Fibroblast of mammary gland (primary cell): Measurements from ENCODE around the gene COX10.

ENCODE experiments used
- DNase-seq: peaks from one replicate; pipeline ENCODE4 v3.0.0-alpha.2; 2010; ENCODE audit warnings: low read depth
- H3K4me3 ChIP-seq: 2 replicates; pipeline ENCODE4 v1.5.1; 2011; ENCODE audit warnings: low read depth, mild to moderate bottlenecking, low read length, moderate library complexity; ENCODE audit not compliant: control insufficient read depth
- TF ChIP-seq, protein P1 (sequence below): conservative IDR thresholded peaks from 2 replicates; pipeline ENCODE4 v1.5.1; 2011; ENCODE audit warnings: low read depth, low read length, inconsistent platforms; ENCODE audit not compliant: control insufficient read depth, insufficient read depth

The COX10 gene

DNA sequence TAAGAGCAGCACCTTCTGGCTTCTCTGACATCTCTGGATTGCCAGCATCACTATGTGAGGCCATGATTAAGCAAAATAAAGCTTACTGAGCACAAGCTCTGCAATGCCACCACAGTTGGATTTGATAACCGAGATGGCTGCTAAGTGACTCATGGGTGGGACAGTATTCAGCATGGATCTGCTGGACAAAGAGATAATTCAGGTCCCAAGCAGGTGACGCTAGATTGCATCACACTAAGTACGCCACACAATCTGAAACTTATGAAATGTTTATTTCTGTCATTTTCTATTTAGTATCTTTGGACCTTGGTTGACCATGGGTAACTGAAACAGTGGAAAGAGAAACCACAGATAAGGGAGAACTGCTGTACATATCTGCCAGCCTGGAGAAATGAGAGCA lies 139.9 kb downstream of the COX10 start:
- TF ChIP-seq, protein P1, sequence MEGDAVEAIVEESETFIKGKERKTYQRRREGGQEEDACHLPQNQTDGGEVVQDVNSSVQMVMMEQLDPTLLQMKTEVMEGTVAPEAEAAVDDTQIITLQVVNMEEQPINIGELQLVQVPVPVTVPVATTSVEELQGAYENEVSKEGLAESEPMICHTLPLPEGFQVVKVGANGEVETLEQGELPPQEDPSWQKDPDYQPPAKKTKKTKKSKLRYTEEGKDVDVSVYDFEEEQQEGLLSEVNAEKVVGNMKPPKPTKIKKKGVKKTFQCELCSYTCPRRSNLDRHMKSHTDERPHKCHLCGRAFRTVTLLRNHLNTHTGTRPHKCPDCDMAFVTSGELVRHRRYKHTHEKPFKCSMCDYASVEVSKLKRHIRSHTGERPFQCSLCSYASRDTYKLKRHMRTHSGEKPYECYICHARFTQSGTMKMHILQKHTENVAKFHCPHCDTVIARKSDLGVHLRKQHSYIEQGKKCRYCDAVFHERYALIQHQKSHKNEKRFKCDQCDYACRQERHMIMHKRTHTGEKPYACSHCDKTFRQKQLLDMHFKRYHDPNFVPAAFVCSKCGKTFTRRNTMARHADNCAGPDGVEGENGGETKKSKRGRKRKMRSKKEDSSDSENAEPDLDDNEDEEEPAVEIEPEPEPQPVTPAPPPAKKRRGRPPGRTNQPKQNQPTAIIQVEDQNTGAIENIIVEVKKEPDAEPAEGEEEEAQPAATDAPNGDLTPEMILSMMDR: no peak
- no peak for DNase-seq
- H3K4me3 ChIP-seq: no peak overlapping the region

DNA sequence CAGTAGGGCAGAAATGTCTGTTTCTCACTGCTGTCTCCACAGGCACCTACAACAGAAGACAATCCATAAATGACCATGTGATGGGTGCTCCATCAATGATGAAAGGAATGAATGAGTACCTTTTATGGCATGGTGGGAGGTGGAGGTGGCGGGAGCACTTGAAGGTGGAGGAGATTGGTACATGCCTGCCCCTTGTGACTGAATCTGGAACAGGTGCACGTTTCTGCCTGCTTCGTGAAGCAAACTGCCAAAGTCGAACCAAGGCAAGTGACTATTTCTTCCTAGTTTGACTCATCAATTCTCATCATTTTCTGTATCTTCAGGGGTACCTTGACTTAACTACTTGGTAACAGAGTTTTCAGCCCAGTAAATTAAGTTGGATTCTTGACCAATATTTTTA lies 141.9 kb downstream of the COX10 start:
- no peak overlapping the region for H3K4me3 ChIP-seq
- TF ChIP-seq, protein P1: no peak
- no peak for DNase-seq

DNA sequence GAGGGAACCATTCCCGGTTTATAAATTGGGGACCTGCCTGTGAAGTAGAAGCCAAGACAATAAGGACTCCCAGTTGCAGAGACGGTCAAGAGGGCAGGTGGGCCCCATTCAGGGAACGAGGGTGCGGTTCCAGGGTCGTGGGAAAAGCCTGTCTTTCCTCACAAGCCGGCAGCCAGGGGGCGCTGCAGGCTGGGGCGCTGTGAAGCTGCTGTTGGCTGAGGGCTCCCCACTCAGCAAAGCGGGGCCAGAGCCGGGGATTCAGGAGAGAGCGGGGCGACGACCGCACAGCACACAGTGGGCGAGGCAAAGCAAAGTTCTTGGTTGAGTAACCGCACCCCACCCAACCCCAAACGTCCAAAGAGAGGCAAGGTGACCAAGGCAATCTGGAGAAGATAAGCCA lies 142.5 kb downstream of the COX10 start:
- TF ChIP-seq, protein P1: peak; percentile 38
- DNase-seq: no peak
- H3K4me3 ChIP-seq: no peak overlapping the region

DNA sequence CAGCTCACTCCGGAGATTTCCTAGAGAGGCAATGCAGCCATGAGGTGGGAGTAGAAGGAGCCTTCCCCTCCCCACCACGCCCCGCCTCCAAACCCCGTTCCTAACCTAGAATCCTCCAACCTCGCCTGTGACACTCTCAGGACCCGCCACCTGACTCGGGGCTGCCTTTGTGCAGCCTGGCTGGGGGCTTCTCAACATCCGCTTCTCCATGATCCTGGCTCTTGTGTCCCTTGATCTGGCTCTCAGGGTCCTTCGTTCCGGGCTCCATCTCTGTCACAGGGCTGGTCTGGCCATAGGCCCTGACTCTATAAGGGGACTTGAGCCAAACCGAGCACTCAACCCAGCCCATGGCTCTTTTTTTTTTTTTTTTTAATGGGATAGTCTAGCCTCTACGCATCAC lies 143.1 kb downstream of the COX10 start:
- H3K4me3 ChIP-seq: no peak overlapping the region
- no peak for DNase-seq
- TF ChIP-seq, protein P1: no peak

DNA sequence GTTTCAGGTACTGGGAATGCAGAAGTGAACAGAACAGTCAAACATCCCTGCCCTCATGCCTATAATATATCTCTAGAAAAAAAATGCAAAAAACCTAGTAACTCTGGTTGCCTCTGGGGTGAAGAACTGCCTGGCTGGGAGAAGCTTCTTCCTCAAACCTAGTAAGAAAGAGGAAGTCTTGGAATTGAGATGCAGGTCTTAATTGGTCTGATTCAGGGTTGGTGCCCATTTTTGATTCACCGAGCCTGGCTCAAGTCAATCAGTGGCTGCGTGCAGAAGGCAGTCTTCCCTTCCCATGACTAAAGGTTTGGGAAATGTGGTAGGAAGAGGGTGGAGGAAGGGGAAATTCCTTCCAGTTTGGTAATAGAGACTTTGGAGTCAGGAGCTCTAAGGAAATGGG lies 145.0 kb downstream of the COX10 start:
- H3K4me3 ChIP-seq: no peak overlapping the region
- TF ChIP-seq, protein P1: no peak
- peak; percentile 17 for DNase-seq

DNA sequence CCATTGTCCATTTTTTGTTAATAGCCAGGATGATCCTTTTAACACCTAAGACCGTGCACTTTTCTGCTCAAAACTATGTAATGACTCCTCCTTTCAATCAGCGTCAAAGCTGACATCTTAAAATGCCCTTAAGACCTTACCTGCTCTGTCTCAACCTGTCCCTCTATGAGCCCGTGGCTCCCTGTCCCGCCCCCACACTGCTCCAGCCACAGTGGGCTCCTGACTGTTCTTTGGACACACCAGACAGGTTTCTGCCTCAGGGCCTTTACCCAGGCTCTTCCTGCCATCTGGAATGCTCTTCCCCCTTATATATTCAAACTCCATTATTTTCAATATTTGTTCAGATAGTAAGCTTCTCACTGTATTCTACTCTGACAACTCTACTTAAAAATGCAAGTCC lies 153.3 kb downstream of the COX10 start:
- no peak overlapping the region for H3K4me3 ChIP-seq
- no peak for DNase-seq
- TF ChIP-seq, protein P1: no peak
